MM.1S (cell line): ENCODE measurements around the gene POLR2J.

Experiments used
- EZH2 ChIP-seq: fragments of 300-600 bp; sonication (generic); optimal IDR thresholded peaks from 2 replicates; pipeline ENCODE3; 2017; ENCODE audit warnings: low read depth, mild to moderate bottlenecking, antibody characterized with exemption, low read length, mixed read lengths
- EZH2phosphoT487 ChIP-seq: fragments of 300-600 bp; sonication (generic); IDR thresholded peaks from 2 replicates; pipeline ENCODE4 v1.6.1; 2018; ENCODE audit warnings: antibody characterized with exemption, low read length
- TF ChIP-seq, protein P1 (sequence below): fragments of 300-600 bp; sonication (generic); IDR thresholded peaks from 2 replicates; pipeline ENCODE4 v1.5.1; 2016; ENCODE audit warnings: antibody characterized with exemption, low read length, mixed read lengths

GRCh38 chr7:102450242-102450641 is 28.5 kb downstream of the POLR2J start:
- TF ChIP-seq, protein P1, sequence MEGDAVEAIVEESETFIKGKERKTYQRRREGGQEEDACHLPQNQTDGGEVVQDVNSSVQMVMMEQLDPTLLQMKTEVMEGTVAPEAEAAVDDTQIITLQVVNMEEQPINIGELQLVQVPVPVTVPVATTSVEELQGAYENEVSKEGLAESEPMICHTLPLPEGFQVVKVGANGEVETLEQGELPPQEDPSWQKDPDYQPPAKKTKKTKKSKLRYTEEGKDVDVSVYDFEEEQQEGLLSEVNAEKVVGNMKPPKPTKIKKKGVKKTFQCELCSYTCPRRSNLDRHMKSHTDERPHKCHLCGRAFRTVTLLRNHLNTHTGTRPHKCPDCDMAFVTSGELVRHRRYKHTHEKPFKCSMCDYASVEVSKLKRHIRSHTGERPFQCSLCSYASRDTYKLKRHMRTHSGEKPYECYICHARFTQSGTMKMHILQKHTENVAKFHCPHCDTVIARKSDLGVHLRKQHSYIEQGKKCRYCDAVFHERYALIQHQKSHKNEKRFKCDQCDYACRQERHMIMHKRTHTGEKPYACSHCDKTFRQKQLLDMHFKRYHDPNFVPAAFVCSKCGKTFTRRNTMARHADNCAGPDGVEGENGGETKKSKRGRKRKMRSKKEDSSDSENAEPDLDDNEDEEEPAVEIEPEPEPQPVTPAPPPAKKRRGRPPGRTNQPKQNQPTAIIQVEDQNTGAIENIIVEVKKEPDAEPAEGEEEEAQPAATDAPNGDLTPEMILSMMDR: peak; percentile 62
- TF ChIP-seq EZH2: no peak
- TF ChIP-seq EZH2phosphoT487: no peak
